Measurements from ENCODE around the gene RAP1B.
"Not testable (repeated sequence)": the region's sequence is repeated elsewhere in the genome, so short reads cannot be mapped to it uniquely, and the experiment has no call there.

The RAP1B gene

GRCh38 chr12:68638171-68638570, 27.5 kb downstream of the RAP1B start:
- DNase-seq = no peak

GRCh38 chr12:68638721-68639395, 28.2 kb downstream of the RAP1B start:
- no peak for DNase-seq

DNA sequence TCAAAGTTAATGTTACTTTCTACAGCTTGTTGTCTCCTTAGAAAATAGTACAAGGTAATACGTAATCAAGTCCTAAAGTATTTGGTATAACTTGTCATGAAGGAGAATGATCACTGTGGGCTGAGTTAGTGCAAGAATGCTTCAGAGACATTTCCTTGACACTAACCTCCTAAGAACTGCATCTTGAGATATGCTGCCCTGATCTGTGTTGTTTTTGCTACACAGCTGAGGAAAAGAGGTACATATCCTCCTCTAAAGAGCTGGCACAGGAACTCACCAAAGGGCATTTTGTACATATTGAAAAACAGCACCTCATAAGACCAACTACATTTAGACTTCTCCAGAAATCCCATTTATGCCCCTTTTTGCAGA, 28.7 kb downstream of the RAP1B start:
- no peak for DNase-seq

DNA sequence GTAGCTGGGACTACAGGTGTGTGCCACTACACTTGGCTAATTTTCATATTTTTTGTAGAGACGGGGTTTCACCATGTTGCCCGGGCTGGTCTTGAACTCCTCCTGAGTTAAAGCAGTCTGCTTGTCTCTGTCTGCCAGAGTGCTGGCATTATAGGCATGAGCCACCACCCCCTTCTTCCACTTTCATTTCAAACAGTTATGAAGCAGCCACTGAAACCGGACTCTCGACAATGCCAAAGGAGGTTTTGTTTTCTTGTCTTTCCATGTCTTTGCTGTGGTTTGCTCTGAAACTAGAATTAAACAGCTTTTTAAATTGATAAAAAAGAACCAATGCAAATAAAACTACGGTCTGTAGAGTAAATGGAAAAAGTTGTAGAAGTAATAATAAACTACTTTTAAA, 30.4 kb downstream of the RAP1B start:
- no peak for DNase-seq

- DNase-seq = no peak
Observed at GRCh38 chr12:68646484-68646883, 35.8 kb downstream of the RAP1B start.

GRCh38 chr12:68647507-68647906, 36.8 kb downstream of the RAP1B start:
- no peak for DNase-seq

GRCh38 chr12:68648179-68648578, 37.5 kb downstream of the RAP1B start:
- DNase-seq = no peak

DNA sequence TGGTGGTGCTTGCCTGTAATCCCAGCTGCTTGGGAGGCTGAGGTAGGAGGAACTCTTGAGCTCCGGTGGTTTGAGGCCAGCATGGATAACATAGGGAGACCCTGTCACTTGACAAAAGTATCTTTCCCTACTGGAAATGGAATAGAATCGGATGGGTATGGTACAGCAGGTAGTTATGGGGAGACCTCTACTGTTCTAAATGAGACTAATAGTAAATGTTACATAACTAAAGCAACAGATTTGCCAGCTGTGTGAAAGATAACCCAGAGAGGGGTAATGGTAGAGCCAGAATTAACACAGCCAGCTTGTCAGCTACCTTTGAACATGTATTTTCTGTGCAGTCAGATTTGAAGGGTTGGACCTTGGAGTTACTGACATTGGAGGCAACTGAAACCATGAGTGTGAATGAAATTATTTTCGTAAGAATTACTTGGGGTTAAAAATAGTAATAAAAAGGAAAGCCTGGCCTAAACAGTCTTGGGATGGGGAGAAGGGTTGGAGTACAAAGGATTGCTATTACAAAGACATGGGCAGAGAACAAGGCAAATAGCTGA, 54.4 kb downstream of the RAP1B start:
- DNase-seq = no peak

DNA sequence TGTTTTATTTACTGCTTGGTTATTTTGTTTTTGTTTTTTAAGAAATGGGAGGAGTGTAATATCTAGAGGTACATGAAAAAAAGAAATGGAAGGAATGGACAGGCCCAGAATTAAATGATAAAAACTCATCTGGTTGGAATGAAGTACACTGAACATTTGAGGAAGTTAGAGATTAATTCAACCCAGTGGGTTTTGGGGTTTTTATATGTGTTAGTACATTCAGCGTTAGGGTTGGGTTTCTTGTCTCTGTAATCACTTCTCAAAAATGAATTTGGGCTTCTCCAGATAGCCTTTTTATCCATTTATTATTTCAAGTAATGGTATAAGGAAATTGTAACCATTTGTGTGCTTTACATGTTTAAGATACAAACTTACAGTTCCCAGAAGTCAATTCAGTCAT, 56.6 kb downstream of the RAP1B start:
- DNase-seq = no peak

GRCh38 chr12:68667896-68668295, 57.2 kb downstream of the RAP1B start:
- no peak for DNase-seq

GRCh38 chr12:68671179-68671578, 60.5 kb downstream of the RAP1B start:
- DNase-seq = no peak

- no peak for DNase-seq
Observed at GRCh38 chr12:68673788-68674187, 63.1 kb downstream of the RAP1B start.

DNA sequence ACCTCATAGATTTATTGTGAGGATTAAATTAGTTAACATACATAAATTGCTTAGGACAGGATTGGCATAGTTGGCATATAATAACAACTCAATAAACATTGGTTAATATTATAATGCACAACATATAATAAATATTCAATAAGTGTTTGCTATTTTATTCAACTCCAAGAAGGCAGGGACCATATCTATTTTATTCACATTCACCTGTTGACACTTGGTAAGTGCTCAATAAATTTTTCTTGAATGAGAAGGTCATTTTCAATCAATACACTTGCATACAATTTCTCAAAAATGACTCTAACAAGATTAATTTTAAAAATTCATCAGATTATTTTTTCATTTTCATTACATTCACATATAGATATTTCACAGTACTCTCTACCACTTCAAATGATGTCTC, 63.7 kb downstream of the RAP1B start:
- DNase-seq = no peak

GRCh38 chr12:68675101-68675842, 64.6 kb downstream of the RAP1B start:
- DNase-seq = no peak

DNA sequence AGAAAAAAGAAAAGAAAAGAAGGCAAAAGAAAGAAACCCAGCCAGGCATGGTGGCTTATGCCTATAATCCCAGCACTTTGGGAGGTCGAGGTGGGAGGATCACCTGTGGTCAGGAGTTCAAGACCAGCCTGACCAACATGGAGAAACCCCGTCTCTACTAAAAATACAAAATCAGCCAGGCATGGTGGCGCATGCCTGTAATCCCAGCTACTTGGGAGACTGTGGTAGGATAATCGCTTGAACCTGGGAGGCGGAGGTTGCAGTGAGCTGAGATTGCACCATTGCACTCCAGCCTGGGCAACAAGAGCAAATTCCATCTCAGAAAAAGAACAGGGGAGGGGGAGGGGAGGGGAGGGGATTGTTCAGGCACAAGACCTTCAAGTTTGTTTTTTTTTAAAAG, 66.2 kb downstream of the RAP1B start:
- not testable (repeated sequence) for DNase-seq

DNA sequence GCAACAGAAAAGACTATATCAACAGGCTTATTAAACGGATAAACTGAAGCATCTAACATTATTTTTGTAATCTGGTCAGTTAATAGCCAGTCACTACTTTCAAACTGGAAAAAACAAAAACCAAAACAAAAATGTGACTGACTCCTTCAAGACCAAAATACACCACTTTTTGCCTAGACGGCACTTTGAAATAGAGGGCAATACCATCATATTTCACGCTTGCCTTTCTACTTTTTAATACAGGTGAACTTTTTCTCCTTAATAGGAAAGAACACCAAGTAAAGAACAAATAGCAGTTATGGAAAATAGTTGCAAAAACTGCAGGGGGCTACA, 75.5 kb downstream of the RAP1B start:
- DNase-seq = no peak

GRCh38 chr12:68686595-68687521, 76.2 kb downstream of the RAP1B start, which contains the start of gene NUP107:
Gene NUP107, plus strand, starts transcription at chr12:68686978. Its CDS starts 88 bp downstream, at chr12:68687066.
- DNase-seq = peak; percentile 99

GRCh38 chr12:68695454-68695853, 84.8 kb downstream of the RAP1B start:
- DNase-seq = no peak

- DNase-seq = no peak
Observed at GRCh38 chr12:68699486-68699885, 88.8 kb downstream of the RAP1B start.

Measured in COR-L47 (cell line).